Measurements from ENCODE around the gene NCAPD2.

NCAPD2 gene

DNA sequence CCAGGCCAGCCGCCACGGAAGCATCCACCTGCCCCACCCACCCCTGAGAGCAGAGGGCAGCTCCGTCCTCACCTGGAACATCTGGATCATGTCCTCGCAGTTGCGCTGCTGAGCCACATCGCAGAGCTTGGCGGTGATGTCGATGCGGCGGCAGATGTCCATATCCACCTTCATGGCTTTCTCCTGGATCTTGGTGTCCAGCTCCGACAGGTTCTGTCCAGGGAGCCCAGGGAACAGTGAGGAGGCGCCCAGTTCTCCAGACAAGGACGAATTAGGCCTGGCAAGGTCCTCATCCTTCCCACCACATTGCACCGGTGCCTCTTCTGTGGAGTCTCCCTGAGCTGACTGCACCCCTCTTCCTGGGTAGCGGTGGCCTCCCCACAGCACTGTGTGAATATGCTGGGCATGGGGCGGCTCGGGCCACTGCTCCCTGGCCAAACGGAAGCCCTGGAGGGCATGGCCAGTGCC lies 55.8 kb downstream of the NCAPD2 start:
- Histone ChIP-seq H3K27ac (ENCODE audit: extremely low read depth, low read depth, low read length) (no peak overlapping the region), H3K36me3 (ENCODE audit: control insufficient read depth in 2 of 2, insufficient read depth in 1 of 2, low read length in 2 of 2) (peaks cover 25 to 79% of the 10 kb centered on the region in 2 experiments), H3K9me3 (ENCODE audit: control insufficient read depth, insufficient read depth, low read depth, low read length) (no peaks in the 10 kb centered on the region), H3K4me3 (ENCODE audit: low read depth, low read length) (no peak overlapping the region), H3K4me1 (ENCODE audit: control insufficient read depth, insufficient read depth, low read length) (peaks cover 18% of the 10 kb centered on the region)
- ChIA-PET CTCF (interaction anchor here (1.1 to 4.3 kb wide), 3 partner anchors 10 to 13 kb away, joined by 4 to 16 read pairs (median 7); no protein-coding TSS in a partner anchor), POLR2A (interaction anchor here (5.7 kb wide), 1 partner anchor 15 kb away, joined by 90 read pairs; the partner anchor contains the start of gene GAPDH)
- no peak for TF ChIP-seq BCL11B (tag by site-specific recombination; IDR thresholded peaks at IDR 0.05; ENCODE audit: low read depth)
- TF ChIP-seq ZNF292 (tag by site-specific recombination; IDR thresholded peaks at IDR 0.05; ENCODE audit: borderline replicate concordance, low read depth), result no peak
- TF ChIP-seq, protein P1, sequence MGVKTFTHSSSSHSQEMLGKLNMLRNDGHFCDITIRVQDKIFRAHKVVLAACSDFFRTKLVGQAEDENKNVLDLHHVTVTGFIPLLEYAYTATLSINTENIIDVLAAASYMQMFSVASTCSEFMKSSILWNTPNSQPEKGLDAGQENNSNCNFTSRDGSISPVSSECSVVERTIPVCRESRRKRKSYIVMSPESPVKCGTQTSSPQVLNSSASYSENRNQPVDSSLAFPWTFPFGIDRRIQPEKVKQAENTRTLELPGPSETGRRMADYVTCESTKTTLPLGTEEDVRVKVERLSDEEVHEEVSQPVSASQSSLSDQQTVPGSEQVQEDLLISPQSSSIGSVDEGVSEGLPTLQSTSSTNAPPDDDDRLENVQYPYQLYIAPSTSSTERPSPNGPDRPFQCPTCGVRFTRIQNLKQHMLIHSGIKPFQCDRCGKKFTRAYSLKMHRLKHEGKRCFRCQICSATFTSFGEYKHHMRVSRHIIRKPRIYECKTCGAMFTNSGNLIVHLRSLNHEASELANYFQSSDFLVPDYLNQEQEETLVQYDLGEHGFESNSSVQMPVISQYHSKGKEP (tag by site-specific recombination; IDR thresholded peaks at IDR 0.05), result no peak
- TF ChIP-seq ZBTB1 (tag by site-specific recombination; IDR thresholded peaks at IDR 0.05), result no peak
- TF ChIP-seq ZNF501 (tag by site-specific recombination; IDR thresholded peaks at IDR 0.05), result no peak
- no peak for TF ChIP-seq ZIC2 (tag by site-specific recombination; IDR thresholded peaks at IDR 0.05)
- TF ChIP-seq ZNF596 (tag by site-specific recombination; IDR thresholded peaks at IDR 0.05), result no peak
- no peak for TF ChIP-seq ZNF416 (tag by site-specific recombination; IDR thresholded peaks at IDR 0.05)
- no peak for TF ChIP-seq ZNF837 (tag by site-specific recombination; IDR thresholded peaks at IDR 0.05)
- TF ChIP-seq ZNF133 (tag by site-specific recombination; IDR thresholded peaks at IDR 0.05), result no peak
- TF ChIP-seq ZFP3 (tag by site-specific recombination; IDR thresholded peaks at IDR 0.05; ENCODE audit: low read depth), result no peak
- TF ChIP-seq ZNF223 (tag by site-specific recombination; IDR thresholded peaks at IDR 0.05), result no peak
- no peak for TF ChIP-seq REPIN1 (tag by site-specific recombination; IDR thresholded peaks at IDR 0.05; ENCODE audit: low read depth)
- TF ChIP-seq ZNF404 (tag by site-specific recombination; IDR thresholded peaks at IDR 0.05), result no peak
- TF ChIP-seq, protein P2, sequence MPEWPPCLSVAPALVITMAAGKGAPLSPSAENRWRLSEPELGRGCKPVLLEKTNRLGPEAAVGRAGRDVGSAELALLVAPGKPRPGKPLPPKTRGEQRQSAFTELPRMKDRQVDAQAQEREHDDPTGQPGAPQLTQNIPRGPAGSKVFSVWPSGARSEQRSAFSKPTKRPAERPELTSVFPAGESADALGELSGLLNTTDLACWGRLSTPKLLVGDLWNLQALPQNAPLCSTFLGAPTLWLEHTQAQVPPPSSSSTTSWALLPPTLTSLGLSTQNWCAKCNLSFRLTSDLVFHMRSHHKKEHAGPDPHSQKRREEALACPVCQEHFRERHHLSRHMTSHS (tag by site-specific recombination; IDR thresholded peaks at IDR 0.05), result no peak

DNA sequence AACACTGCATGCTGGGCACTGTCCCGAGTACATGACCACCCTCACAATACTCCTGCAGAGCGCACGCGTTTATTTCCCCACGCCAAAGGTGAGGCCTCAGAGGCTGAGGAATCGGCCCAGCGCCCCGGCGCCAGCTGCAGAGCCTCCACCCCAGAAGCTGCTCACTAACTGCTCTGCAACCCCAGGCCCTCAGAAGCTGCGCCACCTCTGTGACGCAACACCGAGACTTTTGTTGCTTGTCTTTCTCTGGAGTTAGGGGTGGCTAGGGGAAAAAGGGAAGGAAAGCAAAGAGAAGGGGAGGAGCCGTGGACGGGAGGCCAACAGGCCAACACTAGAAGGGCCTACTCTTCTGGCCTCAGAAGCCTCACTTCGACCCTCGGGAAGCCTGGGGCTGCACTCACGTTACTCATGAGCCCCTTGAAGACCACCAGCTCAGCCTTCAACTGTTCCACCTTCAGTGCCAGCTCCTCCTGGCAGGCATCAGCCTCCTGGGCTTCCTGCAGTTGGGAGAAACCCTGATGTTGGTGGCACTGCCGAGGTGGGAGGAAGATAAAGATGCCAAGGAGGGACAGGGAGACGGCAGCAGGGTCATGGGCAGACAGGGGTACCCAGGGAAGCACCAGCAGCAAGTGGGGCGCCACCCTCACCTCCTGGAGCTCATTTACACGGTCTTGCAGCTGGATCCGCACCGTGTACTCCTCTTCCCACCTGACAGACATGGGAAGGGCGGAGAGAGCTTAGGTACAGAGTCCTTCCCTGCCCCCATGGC lies 56.6 kb downstream of the NCAPD2 start:
- H3K36me3 ChIP-seq (ENCODE audit: control insufficient read depth in 2 of 2, insufficient read depth in 1 of 2, low read length in 2 of 2), result peaks cover 22 to 76% of the 10 kb centered on the region in 2 experiments
- CTCF ChIA-PET, result interaction anchor here (1.1 to 1.7 kb wide), 3 partner anchors 11 to 134 kb away, joined by 4 to 7 read pairs (median 6); no protein-coding TSS in a partner anchor
- peaks cover 18% of the 10 kb centered on the region for H3K4me1 ChIP-seq (ENCODE audit: control insufficient read depth, insufficient read depth, low read length)
- H3K9me3 ChIP-seq (ENCODE audit: control insufficient read depth, insufficient read depth, low read depth, low read length), result no peaks in the 10 kb centered on the region
- POLR2A ChIA-PET, result interaction anchor here (5.7 kb wide), 1 partner anchor 15 kb away, joined by 90 read pairs; the partner anchor contains the start of gene GAPDH
- no peak overlapping the region for H3K27ac ChIP-seq (ENCODE audit: extremely low read depth, low read depth, low read length)
- H3K4me3 ChIP-seq (ENCODE audit: low read depth, low read length), result no peak overlapping the region
- TF ChIP-seq KLF7 (tag by site-specific recombination; IDR thresholded peaks at IDR 0.05; ENCODE audit: borderline replicate concordance) (no peak), ZNF560 (tag by site-specific recombination; IDR thresholded peaks at IDR 0.05; ENCODE audit: borderline replicate concordance) (no peak), SCRT1 (tag by site-specific recombination; IDR thresholded peaks at IDR 0.05; ENCODE audit: borderline replicate concordance) (no peak), ZNF155 (tag by site-specific recombination; IDR thresholded peaks at IDR 0.05) (no peak), OSR2 (tag by site-specific recombination; IDR thresholded peaks at IDR 0.05) (no peak), SP7 (tag by site-specific recombination; IDR thresholded peaks at IDR 0.05) (no peak), YY2 (tag by site-specific recombination; IDR thresholded peaks at IDR 0.05) (no peak), ZNF112 (tag by site-specific recombination; IDR thresholded peaks at IDR 0.05) (no peak), ZNF274 (IDR thresholded peaks at IDR 0.05; ENCODE audit: low read length) (no peak), ZNF274 (tag by site-specific recombination; IDR thresholded peaks at IDR 0.05; ENCODE audit: borderline replicate concordance) (no peak)
- TF ChIP-seq, protein P3, sequence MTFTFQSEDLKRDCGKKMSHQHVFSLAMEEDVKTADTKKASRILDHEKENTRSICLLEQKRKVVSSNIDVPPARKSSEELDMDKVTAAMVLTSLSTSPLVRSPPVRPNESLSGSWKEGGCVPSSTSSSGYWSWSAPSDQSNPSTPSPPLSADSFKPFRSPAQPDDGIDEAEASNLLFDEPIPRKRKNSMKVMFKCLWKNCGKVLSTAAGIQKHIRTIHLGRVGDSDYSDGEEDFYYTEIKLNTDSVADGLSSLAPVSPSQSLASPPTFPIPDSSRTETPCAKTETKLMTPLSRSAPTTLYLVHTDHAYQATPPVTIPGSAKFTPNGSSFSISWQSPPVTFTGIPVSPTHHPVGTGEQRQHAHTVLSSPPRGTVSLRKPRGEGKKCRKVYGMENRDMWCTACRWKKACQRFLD (tag by site-specific recombination; IDR thresholded peaks at IDR 0.05), result no peak
- TF ChIP-seq, protein P4, sequence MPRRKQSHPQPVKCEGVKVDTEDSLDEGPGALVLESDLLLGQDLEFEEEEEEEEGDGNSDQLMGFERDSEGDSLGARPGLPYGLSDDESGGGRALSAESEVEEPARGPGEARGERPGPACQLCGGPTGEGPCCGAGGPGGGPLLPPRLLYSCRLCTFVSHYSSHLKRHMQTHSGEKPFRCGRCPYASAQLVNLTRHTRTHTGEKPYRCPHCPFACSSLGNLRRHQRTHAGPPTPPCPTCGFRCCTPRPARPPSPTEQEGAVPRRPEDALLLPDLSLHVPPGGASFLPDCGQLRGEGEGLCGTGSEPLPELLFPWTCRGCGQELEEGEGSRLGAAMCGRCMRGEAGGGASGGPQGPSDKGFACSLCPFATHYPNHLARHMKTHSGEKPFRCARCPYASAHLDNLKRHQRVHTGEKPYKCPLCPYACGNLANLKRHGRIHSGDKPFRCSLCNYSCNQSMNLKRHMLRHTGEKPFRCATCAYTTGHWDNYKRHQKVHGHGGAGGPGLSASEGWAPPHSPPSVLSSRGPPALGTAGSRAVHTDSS (tag by site-specific recombination; IDR thresholded peaks at IDR 0.05), result no peak
- TF ChIP-seq, protein P5, sequence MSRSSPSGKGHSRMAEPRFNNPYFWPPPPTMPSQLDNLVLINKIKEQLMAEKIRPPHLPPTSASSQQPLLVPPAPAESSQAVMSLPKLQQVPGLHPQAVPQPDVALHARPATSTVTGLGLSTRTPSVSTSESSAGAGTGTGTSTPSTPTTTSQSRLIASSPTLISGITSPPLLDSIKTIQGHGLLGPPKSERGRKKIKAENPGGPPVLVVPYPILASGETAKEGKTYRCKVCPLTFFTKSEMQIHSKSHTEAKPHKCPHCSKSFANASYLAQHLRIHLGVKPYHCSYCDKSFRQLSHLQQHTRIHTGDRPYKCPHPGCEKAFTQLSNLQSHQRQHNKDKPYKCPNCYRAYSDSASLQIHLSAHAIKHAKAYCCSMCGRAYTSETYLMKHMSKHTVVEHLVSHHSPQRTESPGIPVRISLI (tag by site-specific recombination; IDR thresholded peaks at IDR 0.05), result no peak
